ENCODE data around the gene SLC5A5. TPM values are rescaled to one million over a fixed set of nuclear protein-coding genes. Genes with fewer than 3 reads are reported as not detected.
"Not testable (repeated sequence)": the region's sequence is repeated elsewhere in the genome, so short reads cannot be mapped to it uniquely, and the experiment has no call there.

The SLC5A5 gene
- total RNA-seq, 1 donor from 2014 or later = 0.18 TPM

- Histone ChIP-seq H3K4me3 (no peak overlapping the region), H3K9me3 (no peaks in the 10 kb centered on the region), H3K4me1 (no peaks in the 10 kb centered on the region), H3K27me3 (ENCODE audit: low read depth) (peaks cover 4% of the 10 kb centered on the region), H3K27ac (no peak overlapping the region), H3K36me3 (no peaks in the 10 kb centered on the region)
- DNase-seq = no peak
- intact Hi-C loops (cut with DNase I) = no loop called here
- no peak for ATAC-seq
- no peak for TF ChIP-seq CTCF (IDR thresholded peaks at IDR 0.05)
Observed at GRCh38 chr19:17883627-17884410, 12.1 kb downstream of the SLC5A5 start.

GRCh38 chr19:17886515-17886914 is 14.8 kb downstream of the SLC5A5 start:
- no peak overlapping the region for H3K4me3 ChIP-seq
- intact Hi-C loops (cut with DNase I) = no loop called here
- H3K36me3 ChIP-seq = no peaks in the 10 kb centered on the region
- TF ChIP-seq CTCF (IDR thresholded peaks at IDR 0.05) = no peak
- peaks cover 10% of the 10 kb centered on the region for H3K27me3 ChIP-seq (ENCODE audit: low read depth)
- DNase-seq (no peak), ATAC-seq (no peak)
- H3K9me3 ChIP-seq = no peaks in the 10 kb centered on the region
- H3K4me1 ChIP-seq = no peaks in the 10 kb centered on the region
- H3K27ac ChIP-seq = no peak overlapping the region

GRCh38 chr19:17887221-17887620 is 15.5 kb downstream of the SLC5A5 start:
- H3K4me1 ChIP-seq; ATAC-seq; intact Hi-C loops (cut with DNase I); H3K36me3 ChIP-seq; H3K27ac ChIP-seq; H3K9me3 ChIP-seq; H3K4me3 ChIP-seq; DNase-seq: not testable (repeated sequence)
- peaks cover 10% of the 10 kb centered on the region for H3K27me3 ChIP-seq (ENCODE audit: low read depth)

- peaks cover 11% of the 10 kb centered on the region for H3K27me3 ChIP-seq (ENCODE audit: low read depth)
- no peaks in the 10 kb centered on the region for H3K36me3 ChIP-seq
- TF ChIP-seq CTCF (IDR thresholded peaks at IDR 0.05) = no peak
- no peak overlapping the region for H3K27ac ChIP-seq
- no peak overlapping the region for H3K4me3 ChIP-seq
- intact Hi-C loops (cut with DNase I) = no loop called here
- no peaks in the 10 kb centered on the region for H3K9me3 ChIP-seq
- DNase-seq = no peak
- ATAC-seq = no peak
- no peaks in the 10 kb centered on the region for H3K4me1 ChIP-seq
Observed at GRCh38 chr19:17888260-17888659, 16.5 kb downstream of the SLC5A5 start.

GRCh38 chr19:17889609-17890214 is 18.0 kb downstream of the SLC5A5 start:
- no peaks in the 10 kb centered on the region for H3K36me3 ChIP-seq
- DNase-seq (no peak), ATAC-seq (peak; percentile 30 to 54)
- intact Hi-C loops (cut with DNase I) = no loop called here
- no peaks in the 10 kb centered on the region for H3K9me3 ChIP-seq
- H3K27me3 ChIP-seq (ENCODE audit: low read depth) = peaks cover 19% of the 10 kb centered on the region
- H3K4me1 ChIP-seq = no peaks in the 10 kb centered on the region
- H3K27ac ChIP-seq = no peak overlapping the region
- H3K4me3 ChIP-seq = no peak overlapping the region
- no peak for TF ChIP-seq CTCF (IDR thresholded peaks at IDR 0.05)

GRCh38 chr19:17893766-17894165 is 22.0 kb downstream of the SLC5A5 start:
- H3K4me1 ChIP-seq = no peaks in the 10 kb centered on the region
- H3K9me3 ChIP-seq = no peaks in the 10 kb centered on the region
- no peak overlapping the region for H3K27ac ChIP-seq
- peaks cover 35% of the 10 kb centered on the region for H3K27me3 ChIP-seq (ENCODE audit: low read depth)
- no peaks in the 10 kb centered on the region for H3K36me3 ChIP-seq
- DNase-seq (no peak), ATAC-seq (no peak)
- no peak for TF ChIP-seq CTCF (IDR thresholded peaks at IDR 0.05)
- no peak overlapping the region for H3K4me3 ChIP-seq
- intact Hi-C loops (cut with DNase I) = no loop called here

Measured in lower lobe of right lung (tissue), 2 donors.